ENCODE results near the gene PSPH. TPM values are rescaled to one million over a fixed set of nuclear protein-coding genes. Genes with fewer than 3 reads are reported as not detected.
"Not testable (repeated sequence)": the region's sequence is repeated elsewhere in the genome, so short reads cannot be mapped to it uniquely, and the experiment has no call there.

Gene PSPH
- total RNA-seq, 2 experiments from 2014 or later, result 12.4 to 22.2 TPM

DNA sequence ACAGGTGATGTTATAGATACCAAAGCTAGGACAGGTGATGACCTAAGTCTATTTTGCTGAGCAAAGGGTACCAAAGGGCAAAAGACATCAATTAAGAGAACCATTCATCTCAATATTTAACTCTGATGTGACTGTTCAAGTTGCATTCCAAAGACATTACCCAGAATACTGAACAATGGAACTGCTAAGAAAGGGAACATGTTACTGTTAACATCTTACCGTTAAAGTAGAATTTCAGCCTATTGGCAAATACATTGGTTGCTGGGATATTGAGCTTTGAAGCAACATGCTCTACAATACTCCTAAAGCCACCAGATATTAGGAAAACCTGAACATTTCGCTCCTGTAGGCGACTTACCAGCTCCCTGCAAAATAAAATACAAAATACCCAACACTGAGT, 34.2 kb downstream of the PSPH start:
- CTCF ChIA-PET; ATAC-seq; H3K27ac Mint-ChIP-seq; H3K4me3 Mint-ChIP-seq; H3K27me3 Mint-ChIP-seq; H3K9me3 Mint-ChIP-seq (ENCODE audit: low read depth); H3K4me1 Mint-ChIP-seq; DNase-seq: not testable (repeated sequence)
- H3K36me3 Mint-ChIP-seq, result peaks cover 11% of the 10 kb centered on the region

DNA sequence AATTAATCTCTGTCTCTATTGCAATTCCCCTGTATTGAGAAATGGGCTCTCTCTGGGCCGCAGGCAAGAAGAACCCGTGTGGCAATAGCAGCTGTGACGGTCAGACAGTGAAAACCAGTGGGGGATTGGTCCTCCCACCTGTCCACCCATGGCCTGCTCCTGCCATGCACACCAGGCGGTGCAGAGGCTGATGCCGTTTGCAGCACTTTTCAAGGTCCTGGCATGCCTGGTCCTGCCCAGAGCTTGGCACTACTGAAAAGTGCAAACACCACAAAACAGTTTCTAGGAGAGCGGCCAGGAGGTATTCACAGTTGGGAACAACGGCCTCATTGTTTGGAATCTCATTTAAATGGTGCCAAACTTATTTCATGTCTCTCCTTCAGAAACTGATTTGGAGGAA, 41.5 kb downstream of the PSPH start:
- Mint-ChIP-seq H3K9me3 (ENCODE audit: low read depth) (no peaks in the 10 kb centered on the region), H3K27me3 (no peaks in the 10 kb centered on the region), H3K36me3 (peaks cover 6% of the 10 kb centered on the region), H3K4me3 (no peak overlapping the region), H3K4me1 (no peaks in the 10 kb centered on the region), H3K27ac (no peak overlapping the region)
- CTCF ChIA-PET, result interaction anchor here (0.6 kb wide), 1 partner anchor 78 kb away, joined by 3 read pairs; no protein-coding TSS in a partner anchor
- DNase-seq, result no peak
- ATAC-seq, result no peak

DNA sequence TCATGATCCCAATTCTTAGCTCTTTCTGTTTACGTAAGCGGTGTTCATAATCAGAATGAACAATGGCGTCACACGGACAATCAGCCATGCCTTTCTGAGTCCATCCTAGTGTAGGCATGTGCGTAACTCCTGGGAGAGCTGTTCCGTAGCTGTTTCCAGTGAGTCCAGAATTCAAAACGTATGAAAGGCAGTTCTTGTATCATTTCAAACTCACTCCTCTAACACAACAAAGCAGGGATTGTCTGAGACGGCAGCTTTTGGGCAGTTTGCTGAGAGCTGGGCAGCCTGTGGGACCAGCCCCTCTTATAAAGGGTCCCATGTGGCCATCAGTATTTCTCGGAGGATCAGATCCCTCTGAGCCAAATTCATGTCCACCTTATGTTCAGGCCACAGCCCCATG, 43.4 kb downstream of the PSPH start:
- no peak for DNase-seq
- CTCF ChIA-PET, result interaction anchor here (1.4 kb wide), 1 partner anchor 15 kb away, joined by 3 read pairs; no protein-coding TSS in a partner anchor
- H3K4me1 Mint-ChIP-seq, result no peaks in the 10 kb centered on the region
- no peaks in the 10 kb centered on the region for H3K9me3 Mint-ChIP-seq (ENCODE audit: low read depth)
- ATAC-seq, result no peak
- H3K4me3 Mint-ChIP-seq, result no peak overlapping the region
- peaks cover 3% of the 10 kb centered on the region for H3K36me3 Mint-ChIP-seq
- no peak overlapping the region for H3K27ac Mint-ChIP-seq
- no peaks in the 10 kb centered on the region for H3K27me3 Mint-ChIP-seq

DNA sequence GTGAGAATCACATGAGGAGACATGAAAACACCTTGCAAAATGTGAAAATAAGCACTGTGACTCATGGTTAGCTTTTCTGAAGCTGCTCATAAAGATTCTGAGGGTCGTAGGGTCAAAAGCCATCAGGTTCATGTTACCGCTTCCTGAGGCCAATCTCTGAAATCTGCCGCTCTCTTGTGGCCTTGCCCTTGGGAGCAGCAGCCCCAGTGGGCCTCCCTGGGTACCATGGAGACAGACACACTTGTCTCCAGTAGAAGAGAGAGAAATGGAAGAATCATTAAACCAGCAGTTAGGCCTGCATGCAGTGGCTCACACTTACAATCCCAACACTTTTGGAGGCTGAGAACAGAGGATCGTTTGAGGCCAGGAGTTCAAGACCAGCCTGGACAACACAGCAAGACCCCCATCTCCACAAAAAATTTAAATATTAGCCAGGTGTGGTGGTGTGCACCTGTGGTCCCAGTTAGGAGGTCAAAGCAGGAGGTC, 44.0 kb downstream of the PSPH start:
- CTCF ChIA-PET, result interaction anchor here (0.9 to 1.1 kb wide), 3 partner anchors 43 to 66 kb away, joined by 3 to 9 read pairs (median 3); partner anchors contain the start of gene NIPSNAP2
- H3K27me3 Mint-ChIP-seq, result no peaks in the 10 kb centered on the region
- no peaks in the 10 kb centered on the region for H3K4me1 Mint-ChIP-seq
- no peak overlapping the region for H3K4me3 Mint-ChIP-seq
- peaks cover 3% of the 10 kb centered on the region for H3K36me3 Mint-ChIP-seq
- H3K27ac Mint-ChIP-seq, result no peak overlapping the region
- H3K9me3 Mint-ChIP-seq (ENCODE audit: low read depth), result no peaks in the 10 kb centered on the region
- ATAC-seq (no peak), DNase-seq (no peak)

DNA sequence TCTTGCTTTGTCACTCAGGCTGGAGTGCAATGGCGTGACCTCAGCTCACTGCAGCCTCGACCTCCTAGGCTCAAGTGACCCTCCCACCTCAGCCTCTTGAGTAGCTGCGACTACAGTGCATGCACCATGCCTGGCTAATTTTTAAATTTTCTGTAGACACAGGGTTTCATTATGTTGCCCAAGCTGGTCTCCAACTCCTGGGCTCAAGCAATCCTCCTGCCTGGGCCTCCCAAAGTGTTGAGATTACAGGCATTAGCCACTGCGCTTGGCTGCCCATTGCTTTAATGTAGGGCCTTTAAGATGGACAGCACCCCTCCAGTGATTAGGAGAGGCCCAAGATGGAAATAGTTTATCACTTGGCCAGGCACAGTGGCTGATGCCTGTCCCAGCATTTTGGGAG, 47.5 kb downstream of the PSPH start:
- H3K9me3 Mint-ChIP-seq (ENCODE audit: low read depth), result no peaks in the 10 kb centered on the region
- peaks cover 5% of the 10 kb centered on the region for H3K4me1 Mint-ChIP-seq
- no peaks in the 10 kb centered on the region for H3K27me3 Mint-ChIP-seq
- no peak overlapping the region for H3K4me3 Mint-ChIP-seq
- CTCF ChIA-PET, result interaction anchor here (1.2 to 2.1 kb wide), 3 partner anchors 9 to 70 kb away, joined by 4 to 18 read pairs (median 4); no protein-coding TSS in a partner anchor
- no peak overlapping the region for H3K27ac Mint-ChIP-seq
- DNase-seq (no peak), ATAC-seq (no peak)
- H3K36me3 Mint-ChIP-seq, result peaks cover 4% of the 10 kb centered on the region

DNA sequence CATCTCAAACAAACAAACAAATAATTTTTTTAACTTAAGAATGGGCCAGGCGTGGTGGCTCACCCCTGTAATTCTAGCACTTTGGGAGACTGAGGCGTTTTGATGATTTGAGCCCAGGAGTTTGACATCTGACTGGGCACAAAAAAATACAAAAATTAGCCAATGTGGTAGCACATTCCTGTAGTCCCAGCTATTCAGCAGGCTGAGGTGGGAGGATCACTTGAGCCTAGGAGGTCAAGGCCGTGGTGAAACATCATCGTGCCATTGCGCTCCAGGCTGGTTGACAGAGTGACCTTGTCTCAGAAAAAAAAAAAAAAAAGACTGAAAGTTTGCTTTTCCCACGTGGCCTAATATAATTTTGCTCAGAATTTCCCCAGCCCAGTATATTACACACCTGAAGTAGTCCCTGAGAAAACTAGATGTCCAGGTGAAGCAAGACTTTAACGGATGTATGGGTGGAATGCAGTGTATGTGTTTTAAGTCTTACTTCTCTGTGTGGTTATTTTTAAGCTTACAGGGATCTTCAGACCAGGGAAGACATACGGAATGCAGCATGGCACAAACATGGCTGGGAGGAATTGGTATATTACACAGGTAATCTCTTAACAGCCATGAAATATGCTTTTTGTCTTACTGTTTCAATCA, 54.3 kb downstream of the PSPH start:
- Mint-ChIP-seq H3K4me3 (no peak overlapping the region), H3K36me3 (peaks cover 21% of the 10 kb centered on the region), H3K4me1 (peaks cover 6% of the 10 kb centered on the region), H3K27me3 (no peaks in the 10 kb centered on the region), H3K27ac (no peak overlapping the region), H3K9me3 (ENCODE audit: low read depth) (no peaks in the 10 kb centered on the region)
- CTCF ChIA-PET, result no interaction called here
- DNase-seq (no peak), ATAC-seq (no peak)

DNA sequence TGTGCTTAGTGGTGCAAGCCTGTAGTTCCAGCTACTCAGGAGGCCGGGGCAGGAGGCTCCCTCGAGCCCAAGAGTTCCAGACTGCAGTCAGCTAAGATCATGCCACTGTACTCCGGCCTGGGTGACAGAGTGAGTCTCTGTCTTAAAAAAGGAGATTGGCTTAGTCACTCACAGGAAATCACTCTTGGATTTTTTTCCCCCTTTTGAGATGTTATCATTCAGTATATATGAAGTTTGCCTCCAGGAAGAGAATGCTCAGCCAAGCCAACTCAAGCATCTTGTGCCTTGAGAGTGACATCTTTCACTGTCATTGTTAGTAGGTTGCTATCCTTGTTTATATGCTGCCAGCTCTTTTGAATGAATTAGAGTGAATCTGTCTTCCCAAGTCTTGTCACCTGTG, 58.9 kb downstream of the PSPH start:
- H3K27me3 Mint-ChIP-seq, result no peaks in the 10 kb centered on the region
- CTCF ChIA-PET, result no interaction called here
- H3K36me3 Mint-ChIP-seq, result peaks cover 25% of the 10 kb centered on the region
- no peak overlapping the region for H3K4me3 Mint-ChIP-seq
- H3K9me3 Mint-ChIP-seq (ENCODE audit: low read depth), result no peaks in the 10 kb centered on the region
- H3K27ac Mint-ChIP-seq, result no peak overlapping the region
- ATAC-seq (no peak), DNase-seq (no peak)
- peaks cover 3% of the 10 kb centered on the region for H3K4me1 Mint-ChIP-seq

DNA sequence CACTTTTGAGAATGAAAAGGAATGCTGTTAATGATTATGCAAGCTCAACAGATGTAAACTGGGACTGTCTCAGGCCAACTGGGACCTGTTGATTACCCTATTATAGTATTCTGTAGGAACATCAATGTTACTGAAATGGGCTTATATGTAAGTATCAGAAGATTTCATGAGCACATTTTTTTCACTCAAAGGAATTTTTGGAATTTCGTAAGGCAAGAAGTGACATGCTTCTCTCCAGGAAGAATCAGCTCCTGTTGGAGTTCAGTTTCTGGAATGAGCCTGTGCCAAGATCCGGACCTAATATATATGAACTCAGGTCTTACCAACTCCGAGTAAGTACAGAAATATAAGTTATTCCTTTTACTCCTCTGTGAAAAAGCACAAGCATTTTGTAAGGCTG, 67.7 kb downstream of the PSPH start:
- Mint-ChIP-seq H3K4me3 (no peak overlapping the region), H3K27me3 (no peaks in the 10 kb centered on the region), H3K4me1 (peaks cover 3% of the 10 kb centered on the region), H3K27ac (no peak overlapping the region), H3K36me3 (peaks cover 29% of the 10 kb centered on the region), H3K9me3 (ENCODE audit: low read depth) (no peaks in the 10 kb centered on the region)
- ATAC-seq (no peak), DNase-seq (no peak)
- CTCF ChIA-PET, result interaction anchor here (1.1 kb wide), 1 partner anchor 21 kb away, joined by 4 read pairs; no protein-coding TSS in a partner anchor

DNA sequence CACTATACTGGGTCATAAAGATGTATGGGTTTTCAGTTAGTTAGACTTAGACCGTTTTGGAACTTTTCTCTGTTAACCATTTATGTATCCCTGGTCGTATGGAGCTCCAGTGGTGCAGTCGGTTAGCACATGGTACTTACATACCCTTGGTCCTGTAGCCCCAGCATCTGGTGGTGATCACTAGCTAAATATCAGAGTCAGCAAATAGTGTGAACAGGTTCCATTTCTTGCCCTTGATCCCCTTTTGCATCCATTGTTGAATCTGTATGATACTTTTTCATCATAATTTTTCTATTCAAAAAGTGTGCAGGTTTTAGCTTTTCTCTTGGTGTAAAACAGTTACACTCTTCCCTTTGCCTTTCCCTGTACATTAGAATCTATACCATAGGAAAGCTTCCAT, 71.0 kb downstream of the PSPH start:
- CTCF ChIA-PET, result interaction anchor here (0.9 kb wide), 1 partner anchor 9 kb away, joined by 3 read pairs; no protein-coding TSS in a partner anchor
- Mint-ChIP-seq H3K27ac (no peak overlapping the region), H3K36me3 (peaks cover 28% of the 10 kb centered on the region), H3K9me3 (ENCODE audit: low read depth) (no peaks in the 10 kb centered on the region), H3K27me3 (no peaks in the 10 kb centered on the region), H3K4me1 (no peaks in the 10 kb centered on the region), H3K4me3 (no peak overlapping the region)
- no peak for ATAC-seq
- DNase-seq, result no peak

DNA sequence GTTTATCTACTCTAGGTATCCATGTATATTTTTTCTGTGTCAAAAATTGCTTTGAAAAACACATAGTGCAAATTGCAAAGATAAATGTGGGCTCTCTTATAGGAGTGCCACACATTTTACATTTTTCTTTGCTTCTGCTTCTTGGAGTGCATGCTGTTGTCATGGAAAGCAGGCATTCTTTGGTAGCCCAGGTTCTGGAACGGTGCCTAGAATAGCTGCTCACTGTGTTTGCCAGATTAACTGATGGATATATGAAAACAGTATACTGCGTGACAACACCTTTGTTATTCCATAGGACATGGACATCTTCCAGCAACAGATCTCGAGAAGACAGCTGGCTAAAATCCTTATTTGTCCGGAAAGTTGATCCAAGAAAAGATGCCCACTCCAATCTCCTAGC, 73.4 kb downstream of the PSPH start:
- Mint-ChIP-seq H3K4me1 (no peaks in the 10 kb centered on the region), H3K9me3 (ENCODE audit: low read depth) (no peaks in the 10 kb centered on the region)

DNA sequence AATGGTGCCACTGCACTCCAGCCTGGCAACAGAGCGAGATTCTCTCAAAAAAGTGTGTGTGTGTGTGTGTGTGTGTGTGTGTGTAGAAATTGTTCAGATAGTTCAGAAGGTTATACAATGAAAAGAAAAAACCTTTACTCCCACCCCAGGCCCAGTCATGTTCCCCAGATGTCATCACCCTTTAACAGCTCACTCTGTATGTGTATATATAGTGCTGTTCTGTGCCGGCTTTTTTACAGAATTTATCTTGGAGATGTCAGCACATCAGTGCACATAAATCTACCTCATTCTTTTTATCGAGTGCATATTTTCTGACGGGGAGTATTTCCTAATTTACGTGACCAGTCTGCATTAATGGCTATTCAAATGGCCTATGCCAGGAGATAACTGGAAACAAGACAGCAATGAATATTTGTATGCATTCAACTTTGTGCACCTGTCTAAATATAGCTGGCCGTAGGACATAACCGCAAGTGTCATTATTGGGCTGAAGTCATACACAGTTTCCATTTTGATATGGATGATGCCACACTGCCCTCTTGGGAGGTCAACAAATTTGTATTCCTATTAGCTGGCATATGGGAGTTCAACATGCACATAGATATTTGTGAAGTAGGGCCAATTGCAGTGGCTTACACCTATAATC, 75.1 kb downstream of the PSPH start:
- H3K36me3 Mint-ChIP-seq, result peaks cover 15% of the 10 kb centered on the region
- no peak overlapping the region for H3K27ac Mint-ChIP-seq
- H3K4me3 Mint-ChIP-seq, result no peak overlapping the region
- no peaks in the 10 kb centered on the region for H3K9me3 Mint-ChIP-seq (ENCODE audit: low read depth)
- no peaks in the 10 kb centered on the region for H3K27me3 Mint-ChIP-seq
- DNase-seq (no peak), ATAC-seq (no peak)
- no peaks in the 10 kb centered on the region for H3K4me1 Mint-ChIP-seq
- CTCF ChIA-PET, result interaction anchor here (0.8 to 1.1 kb wide), 2 partner anchors 12 to 335 kb away, joined by 3 to 4 read pairs; partner anchors contain the start of gene NIPSNAP2

More for the DNA sequence above, 73.4 kb downstream of the PSPH start:
- Mint-ChIP-seq H3K36me3 (peaks cover 20% of the 10 kb centered on the region), H3K27ac (no peak overlapping the region), H3K4me3 (no peak overlapping the region), H3K27me3 (no peaks in the 10 kb centered on the region)
- CTCF ChIA-PET, result interaction anchor here (2.2 kb wide), 1 partner anchor 96 kb away, joined by 6 read pairs; no protein-coding TSS in a partner anchor
- no peak for DNase-seq
- no peak for ATAC-seq

DNA sequence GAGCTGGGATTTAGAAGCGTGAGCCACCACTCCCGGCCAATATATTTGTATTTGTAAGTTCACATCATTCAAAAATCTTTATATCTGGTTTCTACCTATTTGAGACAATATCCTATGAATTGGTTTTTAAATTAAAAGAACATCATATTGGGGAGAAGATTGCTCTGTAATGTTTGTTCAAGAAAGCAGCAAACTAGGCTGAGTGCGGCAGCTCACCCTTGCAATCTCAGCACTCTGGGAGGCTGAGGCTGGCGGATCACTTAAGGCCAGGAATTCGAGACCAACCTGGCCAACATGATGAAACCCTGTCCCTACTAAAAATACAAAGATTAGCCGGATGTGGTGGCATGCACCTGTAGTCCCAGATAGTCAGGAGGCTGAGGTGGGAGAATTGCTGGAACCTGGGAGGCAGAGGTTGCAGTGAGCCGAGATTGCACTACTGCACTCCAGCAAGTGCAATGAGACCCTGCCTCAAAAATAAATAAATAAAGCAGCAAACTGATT, 77.4 kb downstream of the PSPH start:
- ATAC-seq (no peak), DNase-seq (no peak)
- peaks cover 12% of the 10 kb centered on the region for H3K36me3 Mint-ChIP-seq
- H3K27me3 Mint-ChIP-seq, result no peaks in the 10 kb centered on the region
- peaks cover 9% of the 10 kb centered on the region for H3K4me1 Mint-ChIP-seq
- no peak overlapping the region for H3K4me3 Mint-ChIP-seq
- no peaks in the 10 kb centered on the region for H3K9me3 Mint-ChIP-seq (ENCODE audit: low read depth)
- CTCF ChIA-PET, result interaction anchor here (1.9 kb wide), 1 partner anchor 10 kb away, joined by 4 read pairs; the partner anchor contains the start of gene NIPSNAP2
- H3K27ac Mint-ChIP-seq, result no peak overlapping the region

DNA sequence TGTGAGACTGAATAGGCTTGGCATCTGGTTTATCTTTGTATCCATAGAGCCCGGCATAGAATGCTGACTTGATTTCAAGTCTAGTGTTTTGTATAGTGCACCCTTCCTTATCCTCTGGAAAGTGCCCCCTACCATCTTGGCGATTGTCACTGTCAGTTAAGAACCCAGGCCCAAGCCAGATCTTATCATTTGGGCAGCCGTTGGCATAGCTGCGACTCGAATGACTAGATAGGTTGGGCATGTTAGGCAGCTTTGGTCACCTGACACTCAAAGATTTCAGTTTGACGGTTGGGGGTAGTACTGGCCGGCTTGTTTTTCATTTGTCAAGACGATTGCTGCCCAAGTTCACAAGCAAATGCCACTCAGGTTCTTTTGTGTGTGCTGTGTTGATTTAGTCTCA, 80.3 kb downstream of the PSPH start:
- Mint-ChIP-seq H3K27me3 (no peaks in the 10 kb centered on the region), H3K4me1 (peaks cover 11% of the 10 kb centered on the region), H3K4me3 (no peak overlapping the region), H3K27ac (no peak overlapping the region), H3K9me3 (ENCODE audit: low read depth) (no peaks in the 10 kb centered on the region), H3K36me3 (peaks cover 10% of the 10 kb centered on the region)
- ATAC-seq (no peak), DNase-seq (no peak)
- CTCF ChIA-PET, result no interaction called here

DNA sequence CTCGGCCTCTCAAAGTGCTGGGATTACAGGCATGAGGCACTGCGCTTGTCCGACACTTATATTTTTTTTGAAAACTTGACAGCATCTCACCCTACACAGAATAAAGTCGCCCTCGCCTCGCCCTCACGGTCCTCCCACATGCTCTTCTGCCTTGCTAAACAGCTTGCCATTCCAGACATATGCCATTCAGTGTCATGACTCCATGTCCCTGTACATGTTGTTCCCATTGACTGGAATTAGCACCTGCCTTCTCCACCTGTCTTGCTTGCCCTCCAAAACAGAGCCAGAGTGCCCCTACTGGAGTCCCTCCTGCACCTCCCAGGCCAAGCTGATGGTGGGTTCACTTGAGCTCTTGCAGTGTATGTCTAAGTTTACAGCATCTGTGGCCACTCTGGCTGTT, 80.7 kb downstream of the PSPH start:
- no peaks in the 10 kb centered on the region for H3K27me3 Mint-ChIP-seq

More for the DNA sequence above, 80.7 kb downstream of the PSPH start:
- Mint-ChIP-seq H3K27ac (no peak overlapping the region), H3K4me1 (peaks cover 13% of the 10 kb centered on the region), H3K9me3 (ENCODE audit: low read depth) (no peaks in the 10 kb centered on the region), H3K4me3 (no peak overlapping the region), H3K36me3 (peaks cover 12% of the 10 kb centered on the region)
- no peak for ATAC-seq
- DNase-seq, result no peak
- CTCF ChIA-PET, result no interaction called here

Data from activated CD8-positive, alpha-beta memory T cell treated with anti-CD3 and anti-CD28 coated beads, Interleukin-2, amount 10 ng/mL, durations not matched to agents 7 days and 5 days (primary cell).